ENCODE results near the gene SHROOM2.

SHROOM2 gene

DNA sequence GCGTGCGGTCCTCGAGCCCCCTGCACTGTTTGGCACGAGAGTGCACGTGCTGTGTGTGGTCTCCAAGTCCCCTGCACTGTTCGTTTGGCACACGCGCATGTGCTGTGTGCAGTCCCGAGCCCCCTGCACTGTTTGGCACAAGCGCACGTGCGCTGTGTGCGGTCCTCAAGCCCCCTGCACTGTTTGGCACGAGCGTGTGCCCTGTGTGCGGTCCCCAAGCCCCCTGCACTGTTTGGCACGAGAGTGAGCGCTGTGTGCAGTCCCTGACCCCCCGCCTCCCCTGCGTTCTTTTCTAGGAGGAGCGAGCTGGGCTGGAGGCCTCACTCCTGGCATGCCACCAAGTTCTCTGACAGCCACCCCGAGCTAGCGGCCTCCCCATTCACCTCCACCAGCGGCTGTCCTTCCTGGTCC lies 104.5 kb downstream of the SHROOM2 start:
- H3K4me1 ChIP-seq (ENCODE audit: insufficient read depth, low read length) = no peaks in the 10 kb centered on the region
- no peak overlapping the region for H3K4me3 ChIP-seq (ENCODE audit: low read length)
- H3K36me3 ChIP-seq (ENCODE audit: insufficient read depth, low read depth, low read length) = peaks cover 7% of the 10 kb centered on the region
- no peak overlapping the region for H3K27ac ChIP-seq (ENCODE audit: low read length)
- no peaks in the 10 kb centered on the region for H3K27me3 ChIP-seq (ENCODE audit: insufficient read depth, low read length)
- H3K9me3 ChIP-seq (ENCODE audit: insufficient read depth, low read depth, low read length) = no peaks in the 10 kb centered on the region
- no peak overlapping the region for H3K9ac ChIP-seq (ENCODE audit: low read depth, low read length)

DNA sequence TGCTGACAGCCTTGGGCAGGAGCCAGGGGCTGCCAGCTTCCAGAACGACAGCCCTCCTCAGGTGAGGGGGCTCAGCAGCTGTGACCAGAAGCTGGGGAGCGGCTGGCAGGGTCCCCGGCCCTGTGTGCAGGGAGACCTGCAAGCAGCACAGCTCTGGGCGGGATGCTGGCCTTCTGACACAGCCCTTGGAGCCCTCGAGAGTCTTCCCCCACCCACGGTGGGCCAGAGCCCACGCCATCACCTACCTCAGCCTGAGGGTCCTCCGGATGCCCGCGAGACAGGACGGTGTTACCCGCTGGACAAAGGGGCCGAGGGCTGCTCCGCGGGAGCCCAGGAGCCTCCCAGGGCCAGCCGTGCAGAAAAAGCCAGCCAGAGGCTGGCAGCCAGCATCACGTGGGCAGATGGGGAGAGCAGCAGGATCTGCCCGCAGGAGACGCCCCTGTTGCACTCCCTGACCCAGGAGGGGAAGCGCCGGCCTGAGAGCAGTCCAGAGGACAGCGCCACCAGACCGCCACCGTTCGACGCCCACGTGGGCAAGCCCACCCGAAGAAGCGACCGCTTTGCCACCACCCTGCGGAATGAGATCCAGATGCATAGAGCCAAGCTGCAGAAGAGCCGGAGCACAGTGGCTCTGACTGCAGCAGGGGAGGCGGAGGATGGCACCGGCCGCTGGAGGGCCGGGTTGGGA lies 109.1 kb downstream of the SHROOM2 start:
- H3K36me3 ChIP-seq (ENCODE audit: insufficient read depth, low read depth, low read length) = peaks cover 7% of the 10 kb centered on the region
- H3K4me1 ChIP-seq (ENCODE audit: insufficient read depth, low read length) = no peaks in the 10 kb centered on the region
- no peaks in the 10 kb centered on the region for H3K9me3 ChIP-seq (ENCODE audit: insufficient read depth, low read depth, low read length)
- H3K27ac ChIP-seq (ENCODE audit: low read length) = no peak overlapping the region
- no peaks in the 10 kb centered on the region for H3K27me3 ChIP-seq (ENCODE audit: insufficient read depth, low read length)
- H3K9ac ChIP-seq (ENCODE audit: low read depth, low read length) = no peak overlapping the region
- H3K4me3 ChIP-seq (ENCODE audit: low read length) = no peak overlapping the region

- Histone ChIP-seq H3K27ac (ENCODE audit: low read length) (no peak overlapping the region), H3K4me1 (ENCODE audit: insufficient read depth, low read length) (no peaks in the 10 kb centered on the region), H3K9me3 (ENCODE audit: insufficient read depth, low read depth, low read length) (no peaks in the 10 kb centered on the region), H3K9ac (ENCODE audit: low read depth, low read length) (no peak overlapping the region), H3K4me3 (ENCODE audit: low read length) (no peak overlapping the region), H3K36me3 (ENCODE audit: insufficient read depth, low read depth, low read length) (peaks cover 7% of the 10 kb centered on the region), H3K27me3 (ENCODE audit: insufficient read depth, low read length) (no peaks in the 10 kb centered on the region)
Observed at GRCh38 chrX:9897761-9898161, 111.5 kb downstream of the SHROOM2 start.

DNA sequence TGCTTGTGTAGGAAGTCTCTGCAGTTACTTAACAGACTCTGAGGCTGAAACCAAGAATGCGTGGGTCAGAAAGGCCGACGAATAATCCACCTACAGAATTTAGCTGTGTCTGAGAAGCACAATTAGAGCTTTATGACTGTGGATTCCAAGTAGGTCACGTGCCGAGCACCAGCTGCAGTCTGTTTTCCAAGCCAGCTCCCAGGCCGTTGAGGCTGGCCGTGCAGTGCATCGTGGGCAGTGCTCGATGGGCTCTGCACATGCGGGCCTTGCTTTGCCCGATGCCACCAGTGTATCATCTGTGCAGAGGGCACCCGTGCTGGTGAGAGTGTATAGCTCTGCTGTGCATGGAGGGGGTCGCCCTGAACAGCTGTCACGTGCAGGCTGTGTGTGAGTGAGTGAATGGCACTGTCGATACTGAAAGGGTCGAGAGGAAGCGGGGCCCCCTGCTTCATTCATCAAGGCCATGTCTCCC lies 113.4 kb downstream of the SHROOM2 start:
- H3K36me3 ChIP-seq (ENCODE audit: insufficient read depth, low read depth, low read length) = peaks cover under 1% of the 10 kb centered on the region
- no peak overlapping the region for H3K9ac ChIP-seq (ENCODE audit: low read depth, low read length)
- H3K4me1 ChIP-seq (ENCODE audit: insufficient read depth, low read length) = no peaks in the 10 kb centered on the region
- H3K4me3 ChIP-seq (ENCODE audit: low read length) = no peak overlapping the region
- H3K9me3 ChIP-seq (ENCODE audit: insufficient read depth, low read depth, low read length) = no peaks in the 10 kb centered on the region
- H3K27me3 ChIP-seq (ENCODE audit: insufficient read depth, low read length) = no peaks in the 10 kb centered on the region
- no peak overlapping the region for H3K27ac ChIP-seq (ENCODE audit: low read length)

GRCh38 chrX:9902656-9903055 lies 116.4 kb downstream of the SHROOM2 start:
- H3K9ac ChIP-seq (ENCODE audit: low read depth, low read length) = no peak overlapping the region
- H3K4me1 ChIP-seq (ENCODE audit: insufficient read depth, low read length) = 0 out of 2 replicates have a peak, but pooled peaks cover 2% of the 10 kb centered on the region
- no peak overlapping the region for H3K4me3 ChIP-seq (ENCODE audit: low read length)
- no peaks in the 10 kb centered on the region; the same call in 1 of the 2 replicates for H3K36me3 ChIP-seq (ENCODE audit: insufficient read depth, low read depth, low read length)
- H3K27ac ChIP-seq (ENCODE audit: low read length) = no peak overlapping the region
- no peaks in the 10 kb centered on the region for H3K9me3 ChIP-seq (ENCODE audit: insufficient read depth, low read depth, low read length)
- no peaks in the 10 kb centered on the region for H3K27me3 ChIP-seq (ENCODE audit: insufficient read depth, low read length)

DNA sequence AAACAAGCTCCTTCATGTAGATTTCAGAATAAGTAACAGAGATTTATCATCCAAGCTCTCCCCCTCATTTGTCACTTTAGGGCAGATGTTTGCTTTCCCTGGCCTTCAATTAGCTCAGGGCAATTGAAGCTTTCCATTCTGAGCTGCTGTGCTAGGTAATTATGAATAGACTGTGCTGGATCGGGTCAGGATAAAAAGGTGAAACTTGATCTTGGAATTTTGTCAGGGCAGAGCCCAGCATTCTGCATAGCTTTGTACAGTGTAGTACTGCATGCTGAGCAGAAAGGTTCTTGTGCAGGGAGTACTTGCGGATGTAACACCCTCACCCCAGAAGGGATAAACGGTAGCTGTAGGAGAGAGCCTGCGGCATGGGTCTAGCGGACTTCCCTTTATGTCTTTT lies 116.9 kb downstream of the SHROOM2 start:
- no peak overlapping the region for H3K27ac ChIP-seq (ENCODE audit: low read length)
- H3K27me3 ChIP-seq (ENCODE audit: insufficient read depth, low read length) = no peaks in the 10 kb centered on the region
- no peak overlapping the region for H3K4me3 ChIP-seq (ENCODE audit: low read length)
- H3K36me3 ChIP-seq (ENCODE audit: insufficient read depth, low read depth, low read length) = no peaks in the 10 kb centered on the region; the same call in 1 of the 2 replicates
- no peak overlapping the region for H3K9ac ChIP-seq (ENCODE audit: low read depth, low read length)
- H3K9me3 ChIP-seq (ENCODE audit: insufficient read depth, low read depth, low read length) = no peaks in the 10 kb centered on the region
- H3K4me1 ChIP-seq (ENCODE audit: insufficient read depth, low read length) = 0 out of 2 replicates have a peak, but pooled peaks cover 2% of the 10 kb centered on the region

DNA sequence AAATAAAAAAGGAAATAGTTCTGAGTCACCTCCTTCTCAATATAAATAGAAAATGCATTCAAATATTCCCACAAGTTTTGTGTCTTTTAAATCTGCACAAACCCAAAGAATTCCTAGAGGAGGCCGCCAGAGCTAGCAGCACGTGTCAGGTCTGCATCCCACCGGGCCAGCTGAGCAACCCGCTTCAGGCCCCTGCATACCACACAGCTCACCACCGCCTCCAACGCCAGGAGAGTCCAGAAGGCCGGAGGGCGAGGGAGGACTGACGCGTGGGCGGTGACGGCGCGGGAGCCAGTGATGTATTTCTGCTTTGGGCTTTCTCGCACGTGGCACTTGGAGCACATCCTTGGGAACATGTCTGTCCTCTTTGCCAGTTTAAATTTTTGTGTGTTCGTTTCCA lies 119.1 kb downstream of the SHROOM2 start:
- Histone ChIP-seq H3K27me3 (ENCODE audit: insufficient read depth, low read length) (no peaks in the 10 kb centered on the region), H3K4me3 (ENCODE audit: low read length) (no peak overlapping the region), H3K9ac (ENCODE audit: low read depth, low read length) (no peak overlapping the region), H3K9me3 (ENCODE audit: insufficient read depth, low read depth, low read length) (no peaks in the 10 kb centered on the region), H3K4me1 (ENCODE audit: insufficient read depth, low read length) (0 out of 2 replicates have a peak, but pooled peaks cover 2% of the 10 kb centered on the region), H3K36me3 (ENCODE audit: insufficient read depth, low read depth, low read length) (no peaks in the 10 kb centered on the region), H3K27ac (ENCODE audit: low read length) (no peak overlapping the region)

GRCh38 chrX:9905721-9906120 lies 119.5 kb downstream of the SHROOM2 start:
- Histone ChIP-seq H3K4me3 (ENCODE audit: low read length) (no peak overlapping the region), H3K27me3 (ENCODE audit: insufficient read depth, low read length) (no peaks in the 10 kb centered on the region), H3K27ac (ENCODE audit: low read length) (no peak overlapping the region), H3K9ac (ENCODE audit: low read depth, low read length) (no peak overlapping the region), H3K9me3 (ENCODE audit: insufficient read depth, low read depth, low read length) (no peaks in the 10 kb centered on the region), H3K4me1 (ENCODE audit: insufficient read depth, low read length) (0 out of 2 replicates have a peak, but pooled peaks cover 2% of the 10 kb centered on the region), H3K36me3 (ENCODE audit: insufficient read depth, low read depth, low read length) (no peaks in the 10 kb centered on the region)

GRCh38 chrX:9906919-9907318 lies 120.7 kb downstream of the SHROOM2 start:
- Histone ChIP-seq H3K4me1 (ENCODE audit: insufficient read depth, low read length) (0 out of 2 replicates have a peak, but pooled peaks cover 2% of the 10 kb centered on the region), H3K27ac (ENCODE audit: low read length) (no peak overlapping the region), H3K4me3 (ENCODE audit: low read length) (no peak overlapping the region), H3K9ac (ENCODE audit: low read depth, low read length) (no peak overlapping the region), H3K9me3 (ENCODE audit: insufficient read depth, low read depth, low read length) (no peaks in the 10 kb centered on the region), H3K27me3 (ENCODE audit: insufficient read depth, low read length) (no peaks in the 10 kb centered on the region), H3K36me3 (ENCODE audit: insufficient read depth, low read depth, low read length) (no peaks in the 10 kb centered on the region)

DNA sequence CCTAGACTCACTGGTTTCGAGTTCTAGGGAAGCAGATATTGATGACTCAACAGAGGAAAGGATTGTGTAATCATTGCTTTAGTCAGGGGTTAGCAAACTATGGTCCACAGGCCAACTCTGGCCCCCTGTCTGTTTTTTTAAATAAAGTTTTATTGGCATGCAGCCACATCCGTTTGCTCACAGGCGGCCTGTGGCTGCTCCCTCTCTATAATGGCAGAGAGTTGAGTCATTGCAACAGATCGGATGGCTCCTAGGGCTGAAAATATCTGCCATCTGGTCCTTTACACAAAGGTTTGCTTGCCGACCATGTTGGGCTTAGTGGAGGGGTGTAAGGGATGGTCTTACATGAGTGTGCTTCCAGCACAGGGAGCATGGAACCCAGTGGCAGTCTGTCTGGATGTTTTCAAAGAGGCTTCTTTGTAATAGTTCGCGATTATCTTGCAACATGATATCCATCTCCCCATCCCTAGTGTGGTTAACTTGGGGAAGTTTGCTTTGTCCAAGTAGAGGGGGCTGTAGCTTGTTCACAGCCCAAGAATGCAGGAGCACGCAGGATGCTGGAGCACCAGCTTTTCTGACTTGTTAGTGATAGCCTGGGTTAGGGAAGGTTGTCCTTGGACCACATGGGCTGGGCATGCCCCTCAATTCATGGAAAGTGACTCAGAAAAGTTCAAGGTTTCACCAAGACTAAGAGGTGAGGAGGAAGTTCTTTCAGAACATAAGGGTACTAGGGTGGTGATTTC lies 121.6 kb downstream of the SHROOM2 start:
- H3K27ac ChIP-seq (ENCODE audit: low read length) = no peak overlapping the region
- H3K36me3 ChIP-seq (ENCODE audit: insufficient read depth, low read depth, low read length) = no peaks in the 10 kb centered on the region
- H3K9ac ChIP-seq (ENCODE audit: low read depth, low read length) = no peak overlapping the region
- peaks cover 5% of the 10 kb centered on the region; the same call in 1 of the 2 replicates for H3K4me1 ChIP-seq (ENCODE audit: insufficient read depth, low read length)
- no peaks in the 10 kb centered on the region for H3K9me3 ChIP-seq (ENCODE audit: insufficient read depth, low read depth, low read length)
- H3K4me3 ChIP-seq (ENCODE audit: low read length) = no peak overlapping the region
- no peaks in the 10 kb centered on the region for H3K27me3 ChIP-seq (ENCODE audit: insufficient read depth, low read length)

- no peaks in the 10 kb centered on the region for H3K9me3 ChIP-seq (ENCODE audit: insufficient read depth, low read depth, low read length)
- no peak overlapping the region for H3K4me3 ChIP-seq (ENCODE audit: low read length)
- H3K27ac ChIP-seq (ENCODE audit: low read length) = no peak overlapping the region
Observed at GRCh38 chrX:9909254-9909653, 123.0 kb downstream of the SHROOM2 start.

GRCh38 chrX:9911487-9911886 lies 125.3 kb downstream of the SHROOM2 start:
- Histone ChIP-seq H3K4me1 (ENCODE audit: insufficient read depth, low read length) (peaks cover 12% of the 10 kb centered on the region; the same call in 1 of the 2 replicates), H3K27me3 (ENCODE audit: insufficient read depth, low read length) (no peaks in the 10 kb centered on the region), H3K36me3 (ENCODE audit: insufficient read depth, low read depth, low read length) (no peaks in the 10 kb centered on the region), H3K4me3 (ENCODE audit: low read length) (no peak overlapping the region), H3K9ac (ENCODE audit: low read depth, low read length) (no peak overlapping the region), H3K27ac (ENCODE audit: low read length) (no peak overlapping the region), H3K9me3 (ENCODE audit: insufficient read depth, low read depth, low read length) (no peaks in the 10 kb centered on the region)

More at GRCh38 chrX:9909254-9909653, 123.0 kb downstream of the SHROOM2 start:
- Histone ChIP-seq H3K27me3 (ENCODE audit: insufficient read depth, low read length) (no peaks in the 10 kb centered on the region), H3K4me1 (ENCODE audit: insufficient read depth, low read length) (peaks cover 12% of the 10 kb centered on the region; the same call in 1 of the 2 replicates), H3K36me3 (ENCODE audit: insufficient read depth, low read depth, low read length) (no peaks in the 10 kb centered on the region), H3K9ac (ENCODE audit: low read depth, low read length) (no peak overlapping the region)

Measured in iPS-20b (cell line).